GM12801 (cell line): ENCODE data around the gene SLC49A4.

ENCODE experiments used
- TF ChIP-seq, protein P1 (sequence below): IDR thresholded peaks from one replicate; pipeline ENCODE4 v1.5.1; 2011; ENCODE audit warnings: control low read depth; ENCODE audit not compliant: insufficient read length; ENCODE audit errors: extremely low read depth

The SLC49A4 gene, protein sequence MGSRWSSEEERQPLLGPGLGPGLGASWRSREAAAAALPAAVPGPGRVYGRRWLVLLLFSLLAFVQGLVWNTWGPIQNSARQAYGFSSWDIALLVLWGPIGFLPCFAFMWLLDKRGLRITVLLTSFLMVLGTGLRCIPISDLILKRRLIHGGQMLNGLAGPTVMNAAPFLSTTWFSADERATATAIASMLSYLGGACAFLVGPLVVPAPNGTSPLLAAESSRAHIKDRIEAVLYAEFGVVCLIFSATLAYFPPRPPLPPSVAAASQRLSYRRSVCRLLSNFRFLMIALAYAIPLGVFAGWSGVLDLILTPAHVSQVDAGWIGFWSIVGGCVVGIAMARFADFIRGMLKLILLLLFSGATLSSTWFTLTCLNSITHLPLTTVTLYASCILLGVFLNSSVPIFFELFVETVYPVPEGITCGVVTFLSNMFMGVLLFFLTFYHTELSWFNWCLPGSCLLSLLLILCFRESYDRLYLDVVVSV

DNA sequence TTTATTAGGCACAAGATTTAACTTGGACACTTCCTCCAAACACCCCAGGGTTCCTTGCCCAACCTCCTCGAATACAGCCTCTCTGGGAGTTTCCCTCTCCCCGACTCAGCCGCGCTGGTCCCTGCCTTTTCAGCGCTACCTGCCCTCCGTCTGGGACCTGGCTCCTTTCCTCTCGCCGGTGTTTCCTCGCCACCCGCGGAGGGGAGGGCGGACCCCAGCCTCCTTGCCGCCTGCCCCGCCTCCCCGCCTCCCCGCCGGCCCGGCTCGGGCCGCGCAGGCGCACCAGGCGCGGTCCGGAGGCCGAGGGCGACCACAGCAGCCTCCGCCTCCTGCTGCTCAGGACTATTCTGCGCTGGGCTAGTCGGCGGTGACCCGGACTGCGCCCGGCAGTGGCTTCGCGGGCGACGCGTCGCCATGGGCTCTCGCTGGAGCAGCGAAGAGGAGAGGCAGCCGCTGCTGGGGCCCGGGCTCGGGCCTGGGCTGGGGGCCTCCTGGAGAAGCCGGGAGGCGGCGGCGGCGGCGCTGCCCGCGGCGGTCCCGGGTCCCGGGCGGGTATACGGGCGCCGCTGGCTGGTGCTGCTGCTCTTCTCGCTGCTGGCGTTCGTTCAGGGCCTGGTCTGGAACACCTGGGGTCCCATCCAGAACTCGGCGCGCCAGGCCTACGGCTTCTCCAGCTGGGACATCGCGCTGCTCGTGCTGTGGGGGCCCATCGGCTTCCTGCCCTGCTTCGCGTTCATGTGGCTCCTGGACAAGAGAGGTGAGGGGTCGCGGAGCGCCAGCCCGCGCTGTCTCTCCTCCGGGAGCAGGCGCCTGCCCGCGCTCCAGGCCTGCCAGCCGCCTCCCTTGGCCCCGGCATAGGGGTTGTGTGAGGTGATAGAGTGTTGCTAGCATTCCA is at the start of gene SLC49A4:
Gene SLC49A4 (plus strand): TSS at position 291 of the 895 bp plus-strand sequence. CDS start 124 bp downstream, at position 415.
- TF ChIP-seq, protein P1, sequence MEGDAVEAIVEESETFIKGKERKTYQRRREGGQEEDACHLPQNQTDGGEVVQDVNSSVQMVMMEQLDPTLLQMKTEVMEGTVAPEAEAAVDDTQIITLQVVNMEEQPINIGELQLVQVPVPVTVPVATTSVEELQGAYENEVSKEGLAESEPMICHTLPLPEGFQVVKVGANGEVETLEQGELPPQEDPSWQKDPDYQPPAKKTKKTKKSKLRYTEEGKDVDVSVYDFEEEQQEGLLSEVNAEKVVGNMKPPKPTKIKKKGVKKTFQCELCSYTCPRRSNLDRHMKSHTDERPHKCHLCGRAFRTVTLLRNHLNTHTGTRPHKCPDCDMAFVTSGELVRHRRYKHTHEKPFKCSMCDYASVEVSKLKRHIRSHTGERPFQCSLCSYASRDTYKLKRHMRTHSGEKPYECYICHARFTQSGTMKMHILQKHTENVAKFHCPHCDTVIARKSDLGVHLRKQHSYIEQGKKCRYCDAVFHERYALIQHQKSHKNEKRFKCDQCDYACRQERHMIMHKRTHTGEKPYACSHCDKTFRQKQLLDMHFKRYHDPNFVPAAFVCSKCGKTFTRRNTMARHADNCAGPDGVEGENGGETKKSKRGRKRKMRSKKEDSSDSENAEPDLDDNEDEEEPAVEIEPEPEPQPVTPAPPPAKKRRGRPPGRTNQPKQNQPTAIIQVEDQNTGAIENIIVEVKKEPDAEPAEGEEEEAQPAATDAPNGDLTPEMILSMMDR = no peak

GRCh38 chr3:122745369-122746021 is 49.4 kb upstream of the SLC49A4 start:
- TF ChIP-seq, protein P1 = no peak

GRCh38 chr3:122748347-122748746 is 46.5 kb upstream of the SLC49A4 start:
- TF ChIP-seq, protein P1 = no peak

- TF ChIP-seq, protein P1 = peak; percentile 74
These were observed 39.9 kb upstream of the SLC49A4 start for GRCh38 chr3:122754929-122755328.

DNA sequence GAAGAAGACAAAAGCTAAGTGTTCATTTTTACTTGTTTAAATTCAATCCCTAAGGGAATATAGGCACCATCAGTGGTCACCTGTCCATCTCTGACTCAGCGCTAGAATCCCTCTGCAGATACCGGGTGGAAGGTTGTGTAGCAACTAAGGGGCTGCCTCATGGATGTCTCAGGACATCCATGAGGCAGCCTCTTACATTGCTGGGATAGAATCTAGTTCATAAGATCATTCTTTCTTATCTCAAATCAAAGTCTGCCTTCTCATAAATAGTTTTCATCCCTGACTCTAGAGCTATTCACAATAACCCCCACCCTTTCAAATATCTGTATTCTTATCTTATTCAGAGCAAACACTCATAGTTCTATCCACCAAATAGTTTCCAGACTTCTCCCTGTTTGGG is 39.4 kb upstream of the SLC49A4 start:
- TF ChIP-seq, protein P1 = no peak

DNA sequence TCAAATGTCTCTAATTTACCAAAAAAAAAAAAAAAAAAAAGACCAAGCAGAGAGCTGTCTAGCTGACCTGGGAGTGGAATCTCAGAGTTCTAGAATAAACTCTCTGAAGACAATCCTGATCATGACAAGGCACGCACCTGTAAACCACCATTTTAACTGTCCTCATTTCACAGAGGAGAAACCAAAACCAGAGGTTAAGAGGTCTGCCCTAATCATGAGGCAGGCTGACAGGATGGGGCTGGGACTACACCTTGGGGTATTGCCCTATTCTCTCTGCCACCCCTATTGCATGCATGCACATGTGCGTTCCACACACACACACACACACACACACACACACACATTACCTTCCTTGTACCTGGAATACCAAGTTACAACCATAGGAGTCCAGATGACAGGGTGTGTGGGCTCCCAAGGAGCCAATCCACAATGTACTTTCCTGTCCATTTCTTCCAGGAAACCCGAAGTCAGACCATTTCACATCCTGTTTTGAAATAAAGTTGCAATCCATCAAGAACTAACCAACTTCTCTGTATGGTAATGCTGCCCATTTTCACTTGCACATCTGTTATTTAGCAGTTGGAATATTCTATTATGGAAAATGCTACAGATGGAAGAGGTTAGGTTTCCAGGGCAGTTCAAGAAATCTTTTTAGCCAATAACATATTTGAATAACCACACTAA is 35.9 kb upstream of the SLC49A4 start:
- TF ChIP-seq, protein P1 = no peak
